ENCODE measurements around the gene BBC3. TPM values are rescaled to one million over a fixed set of nuclear protein-coding genes. Genes with fewer than 3 reads are reported as not detected.
"Not testable (repeated sequence)": the region's sequence is repeated elsewhere in the genome, so short reads cannot be mapped to it uniquely, and the experiment has no call there.

The BBC3 gene
- total RNA-seq, 3 donors from 2014 or later: 4.5 to 7.5 (median 6.4) TPM

- intact Hi-C loops (cut with DNase I; ENCODE audit: low total_unique reads): no loop called here
- Histone ChIP-seq H3K4me3 (no peak overlapping the region), H3K27me3 (no peaks in the 10 kb centered on the region), H3K27ac (no peak overlapping the region), H3K9me3 (no peaks in the 10 kb centered on the region), H3K4me1 (no peaks in the 10 kb centered on the region), H3K36me3 (no peaks in the 10 kb centered on the region)
- no peak for TF ChIP-seq POLR2A (IDR thresholded peaks at IDR 0.05)
- TF ChIP-seq POLR2AphosphoS5 (IDR thresholded peaks at IDR 0.05): no peak
- TF ChIP-seq, protein P1, sequence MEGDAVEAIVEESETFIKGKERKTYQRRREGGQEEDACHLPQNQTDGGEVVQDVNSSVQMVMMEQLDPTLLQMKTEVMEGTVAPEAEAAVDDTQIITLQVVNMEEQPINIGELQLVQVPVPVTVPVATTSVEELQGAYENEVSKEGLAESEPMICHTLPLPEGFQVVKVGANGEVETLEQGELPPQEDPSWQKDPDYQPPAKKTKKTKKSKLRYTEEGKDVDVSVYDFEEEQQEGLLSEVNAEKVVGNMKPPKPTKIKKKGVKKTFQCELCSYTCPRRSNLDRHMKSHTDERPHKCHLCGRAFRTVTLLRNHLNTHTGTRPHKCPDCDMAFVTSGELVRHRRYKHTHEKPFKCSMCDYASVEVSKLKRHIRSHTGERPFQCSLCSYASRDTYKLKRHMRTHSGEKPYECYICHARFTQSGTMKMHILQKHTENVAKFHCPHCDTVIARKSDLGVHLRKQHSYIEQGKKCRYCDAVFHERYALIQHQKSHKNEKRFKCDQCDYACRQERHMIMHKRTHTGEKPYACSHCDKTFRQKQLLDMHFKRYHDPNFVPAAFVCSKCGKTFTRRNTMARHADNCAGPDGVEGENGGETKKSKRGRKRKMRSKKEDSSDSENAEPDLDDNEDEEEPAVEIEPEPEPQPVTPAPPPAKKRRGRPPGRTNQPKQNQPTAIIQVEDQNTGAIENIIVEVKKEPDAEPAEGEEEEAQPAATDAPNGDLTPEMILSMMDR (IDR thresholded peaks at IDR 0.05): no peak
- DNase-seq (ENCODE audit: low spot score in 2 of 2): no peak
Measured at GRCh38 chr19:47268028-47268427, 37.0 kb upstream of the BBC3 start.

- DNase-seq (ENCODE audit: low spot score in 2 of 2): no peak
- no peaks in the 10 kb centered on the region for H3K27me3 ChIP-seq
- TF ChIP-seq POLR2A (IDR thresholded peaks at IDR 0.05) (no peak), POLR2AphosphoS5 (IDR thresholded peaks at IDR 0.05) (no peak)
- TF ChIP-seq, protein P1 (IDR thresholded peaks at IDR 0.05): no peak
- H3K4me1 ChIP-seq: no peaks in the 10 kb centered on the region
- H3K4me3 ChIP-seq: no peak overlapping the region
- H3K9me3 ChIP-seq: no peaks in the 10 kb centered on the region
- intact Hi-C loops (cut with DNase I; ENCODE audit: low total_unique reads): no loop called here
- H3K27ac ChIP-seq: no peak overlapping the region
- no peaks in the 10 kb centered on the region for H3K36me3 ChIP-seq
Measured at GRCh38 chr19:47267350-47267759, 36.4 kb upstream of the BBC3 start.

- Histone ChIP-seq H3K36me3 (no peaks in the 10 kb centered on the region), H3K27ac (no peak overlapping the region), H3K4me3 (no peak overlapping the region), H3K4me1 (no peaks in the 10 kb centered on the region), H3K27me3 (no peaks in the 10 kb centered on the region), H3K9me3 (no peaks in the 10 kb centered on the region)
- intact Hi-C loops (cut with DNase I; ENCODE audit: low total_unique reads): no loop called here
- no peak for DNase-seq (ENCODE audit: low spot score in 2 of 2)
- no peak for TF ChIP-seq POLR2AphosphoS5 (IDR thresholded peaks at IDR 0.05)
- no peak for TF ChIP-seq POLR2A (IDR thresholded peaks at IDR 0.05)
- TF ChIP-seq, protein P1 (IDR thresholded peaks at IDR 0.05): no peak
Measured at GRCh38 chr19:47266401-47266941, 35.5 kb upstream of the BBC3 start.

GRCh38 chr19:47264629-47265028 lies 33.6 kb upstream of the BBC3 start:
- TF ChIP-seq, protein P1 (IDR thresholded peaks at IDR 0.05): no peak
- no peak for TF ChIP-seq POLR2A (IDR thresholded peaks at IDR 0.05)
- no peak for DNase-seq (ENCODE audit: low spot score in 2 of 2)
- Histone ChIP-seq H3K27ac (no peak overlapping the region), H3K4me3 (no peak overlapping the region), H3K4me1 (no peaks in the 10 kb centered on the region), H3K36me3 (no peaks in the 10 kb centered on the region), H3K27me3 (no peaks in the 10 kb centered on the region), H3K9me3 (no peaks in the 10 kb centered on the region)
- intact Hi-C loops (cut with DNase I; ENCODE audit: low total_unique reads): no loop called here

DNA sequence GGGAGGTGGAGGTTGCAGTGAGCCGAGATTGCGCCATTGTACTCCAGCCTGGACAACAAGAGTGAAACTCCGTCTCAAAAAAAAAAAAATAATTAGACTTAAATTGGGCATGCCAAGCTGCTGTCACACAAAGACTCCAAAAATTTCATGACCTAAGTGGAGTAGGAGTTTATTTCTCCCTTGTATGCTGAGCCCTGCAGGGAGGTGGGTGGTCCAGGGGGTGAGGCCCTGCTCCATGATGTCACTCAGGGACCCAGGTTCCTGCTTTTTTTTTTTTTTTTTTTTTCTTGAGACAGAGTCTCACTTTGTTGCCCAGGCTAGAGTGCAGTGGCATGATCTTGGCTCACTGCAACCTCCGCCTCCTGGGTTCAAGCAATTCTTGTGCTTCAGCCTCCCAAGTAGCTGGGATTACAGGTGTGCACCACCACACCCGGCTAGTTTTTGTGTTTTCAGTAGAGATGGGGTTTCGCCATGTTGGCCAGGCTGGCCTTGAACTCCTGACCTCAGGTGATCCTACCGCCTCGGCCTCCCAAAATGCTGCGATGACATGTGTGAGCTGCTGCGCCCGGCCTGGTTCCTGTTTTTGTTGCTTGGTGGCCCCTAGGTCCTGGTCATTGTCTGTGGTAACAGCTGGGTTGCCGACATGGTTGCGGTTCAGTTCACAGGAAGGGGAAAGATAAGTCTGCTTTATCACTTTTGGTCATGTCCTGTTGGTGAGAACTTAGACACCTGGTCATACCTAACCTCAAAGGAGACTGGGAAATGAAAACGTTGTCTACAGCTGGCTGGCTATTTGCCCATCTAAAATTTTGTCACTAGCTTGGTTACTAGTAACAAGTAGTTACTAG lies 31.2 kb upstream of the BBC3 start:
- DNase-seq (ENCODE audit: low spot score in 2 of 2); H3K27ac ChIP-seq; H3K4me1 ChIP-seq; intact Hi-C loops (cut with DNase I; ENCODE audit: low total_unique reads); H3K9me3 ChIP-seq; H3K4me3 ChIP-seq; H3K27me3 ChIP-seq; H3K36me3 ChIP-seq: not testable (repeated sequence)
